ACC112 (cell line): ENCODE data around the gene SYCP2.
"Not testable (repeated sequence)": the region's sequence is repeated elsewhere in the genome, so short reads cannot be mapped to it uniquely, and the experiment has no call there.

Experiments
- H2AFZ ChIP-seq: fragments of 200-600 bp; sonication (generic); one replicate; pipeline ENCODE4 v1.6.0; 2017; ENCODE audit warnings: antibody characterized with exemption, low read length; ENCODE audit not compliant: unreplicated experiment
- H3K27ac ChIP-seq: fragments of 200-600 bp; sonication (generic); 2 replicates; pipeline ENCODE4 v1.5.1; 2014; ENCODE audit warnings: low read depth, mild to moderate bottlenecking, antibody characterized with exemption, low read length, moderate library complexity
- H3K27me3 ChIP-seq: fragments of 200-600 bp; sonication (generic); 2 replicates; pipeline ENCODE4 v1.6.1; 2014; ENCODE audit warnings: mild to moderate bottlenecking, antibody characterized with exemption, low read length, moderate library complexity, mixed read lengths; ENCODE audit not compliant: insufficient read depth
- H3K36me3 ChIP-seq: fragments of 200-600 bp; sonication (generic); 2 replicates; pipeline ENCODE4 v1.6.1; 2016; ENCODE audit warnings: mild to moderate bottlenecking, antibody characterized with exemption, low read length, moderate library complexity, mixed read lengths; ENCODE audit not compliant: insufficient read depth
- H3K4me1 ChIP-seq: fragments of 200-600 bp; sonication (generic); one replicate; pipeline ENCODE4 v1.6.1; 2016; ENCODE audit warnings: low read length, mixed read lengths; ENCODE audit not compliant: insufficient read depth, unreplicated experiment, control insufficient read depth
- H3K4me3 ChIP-seq: fragments of 200-600 bp; sonication (generic); 2 replicates; pipeline ENCODE4 v1.5.1; 2014; ENCODE audit warnings: mild to moderate bottlenecking, low read depth, low read length
- H3K79me2 ChIP-seq: fragments of 200-600 bp; sonication (generic); one replicate; pipeline ENCODE4 v1.6.0; 2016; ENCODE audit warnings: low read length; ENCODE audit not compliant: control insufficient read depth, unreplicated experiment, insufficient read depth

The SYCP2 gene

DNA sequence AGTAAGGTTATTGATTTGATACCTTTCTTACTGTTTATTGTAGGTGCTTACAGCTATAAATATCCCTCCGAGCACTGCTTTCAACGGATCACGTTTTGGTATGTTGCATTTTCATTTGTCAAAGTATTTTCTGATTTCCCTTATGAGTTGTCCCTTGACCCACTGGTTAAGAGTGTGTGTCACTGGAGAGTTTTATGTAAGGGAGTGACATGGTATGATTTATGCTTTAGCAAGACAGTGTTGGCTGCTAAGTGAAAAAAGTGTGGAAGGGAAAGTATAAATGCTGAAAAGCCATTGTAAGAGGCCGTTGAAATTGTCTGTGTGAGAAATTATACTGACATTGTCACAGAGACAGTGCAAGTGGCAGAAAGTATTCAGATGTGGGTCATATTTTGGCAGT, 72.0 kb downstream of the SYCP2 start:
- Histone ChIP-seq H3K4me3 (no peak overlapping the region), H2AFZ (no peak overlapping the region), H3K27me3 (no peaks in the 10 kb centered on the region), H3K27ac (no peak overlapping the region), H3K79me2 (no peaks in the 10 kb centered on the region), H3K36me3 (no peaks in the 10 kb centered on the region; the same call in none of the 2 replicates), H3K4me1 (no peaks in the 10 kb centered on the region)

DNA sequence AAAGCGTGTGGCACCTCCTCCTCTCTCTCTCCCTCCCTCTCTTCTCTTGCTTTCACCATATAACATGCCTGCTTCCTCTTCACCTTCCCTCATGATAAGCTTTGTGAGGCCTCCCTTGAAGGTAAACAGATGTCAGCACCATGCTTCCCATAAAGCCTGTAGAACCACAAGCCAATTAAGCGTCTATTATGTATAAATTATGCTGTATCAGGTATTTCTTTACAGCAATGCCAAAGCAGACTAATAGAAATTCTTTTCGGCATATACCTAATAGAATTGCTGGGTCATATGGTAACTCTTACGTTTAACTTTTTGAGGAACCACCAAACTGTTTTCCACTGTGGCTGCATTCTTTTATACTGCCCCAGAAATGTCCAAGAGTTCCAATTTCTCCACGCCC, 75.0 kb downstream of the SYCP2 start:
- Histone ChIP-seq H3K79me2 (no peaks in the 10 kb centered on the region), H3K27me3 (no peaks in the 10 kb centered on the region), H2AFZ (no peak overlapping the region), H3K27ac (no peak overlapping the region), H3K4me1 (no peaks in the 10 kb centered on the region), H3K4me3 (no peak overlapping the region), H3K36me3 (no peaks in the 10 kb centered on the region; the same call in none of the 2 replicates)

DNA sequence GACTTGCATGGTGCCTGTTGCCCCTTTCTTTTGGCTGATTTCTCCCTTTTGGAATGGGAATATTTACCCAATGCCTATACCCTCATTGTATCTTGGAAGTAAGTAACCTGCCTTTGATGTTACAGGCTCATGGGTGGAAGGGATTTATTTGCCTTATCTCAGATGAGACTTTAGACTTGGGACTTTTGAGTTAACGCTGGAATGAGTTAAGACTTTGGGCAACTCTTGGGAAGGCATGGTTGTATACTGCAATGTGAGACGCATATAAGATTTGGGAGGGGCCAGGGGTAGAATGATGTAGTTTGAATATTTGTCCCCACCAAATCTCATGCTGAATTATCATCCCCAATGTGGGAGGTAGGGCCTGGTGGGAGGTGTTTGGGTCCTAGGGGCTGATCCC, 75.5 kb downstream of the SYCP2 start:
- no peak overlapping the region for H3K4me3 ChIP-seq
- no peak overlapping the region for H3K27ac ChIP-seq
- no peak overlapping the region for H2AFZ ChIP-seq
- no peaks in the 10 kb centered on the region for H3K27me3 ChIP-seq
- H3K4me1 ChIP-seq = no peaks in the 10 kb centered on the region
- no peaks in the 10 kb centered on the region for H3K79me2 ChIP-seq
- no peaks in the 10 kb centered on the region; the same call in none of the 2 replicates for H3K36me3 ChIP-seq

DNA sequence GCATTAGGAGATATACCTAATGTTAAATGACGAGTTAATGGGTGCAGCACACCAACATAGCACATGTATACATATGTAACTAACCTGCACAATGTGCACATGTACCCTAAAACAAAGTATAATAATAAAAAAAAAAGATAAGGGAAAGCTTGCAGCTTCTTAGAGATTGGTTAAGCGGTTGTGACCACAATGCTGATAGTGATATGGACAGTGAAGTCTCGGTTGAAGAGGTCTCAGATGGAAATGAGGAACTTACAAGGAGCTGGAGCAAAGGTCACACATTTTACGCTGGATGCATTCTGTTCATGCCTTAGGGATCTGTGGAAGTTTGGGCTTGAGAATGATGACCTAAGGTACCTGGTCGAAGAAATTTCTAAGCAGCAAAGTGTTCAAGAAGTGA, 76.5 kb downstream of the SYCP2 start:
- not testable (repeated sequence) for H3K79me2 ChIP-seq, H3K27ac ChIP-seq, H3K4me1 ChIP-seq, H3K36me3 ChIP-seq, H3K4me3 ChIP-seq, H2AFZ ChIP-seq, H3K27me3 ChIP-seq

DNA sequence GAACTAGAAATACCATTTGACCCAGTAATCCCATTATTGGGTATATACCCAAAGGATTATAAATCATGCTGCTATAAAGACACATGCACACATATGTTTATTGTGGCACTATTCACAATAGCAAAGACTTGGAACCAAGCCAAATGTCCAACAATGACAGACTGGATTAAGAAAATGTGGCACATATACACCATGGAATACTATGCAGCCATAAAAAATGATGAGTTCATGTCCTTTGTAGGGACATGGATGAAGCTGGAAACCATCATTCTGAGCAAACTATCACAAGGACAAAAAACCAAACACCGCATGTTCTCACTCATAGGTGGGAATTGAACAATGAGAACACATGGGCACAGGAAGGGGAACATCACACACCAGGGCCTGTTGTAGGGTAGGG, 76.9 kb downstream of the SYCP2 start:
- not testable (repeated sequence) for H2AFZ ChIP-seq, H3K27me3 ChIP-seq, H3K4me3 ChIP-seq, H3K27ac ChIP-seq, H3K79me2 ChIP-seq, H3K36me3 ChIP-seq, H3K4me1 ChIP-seq

DNA sequence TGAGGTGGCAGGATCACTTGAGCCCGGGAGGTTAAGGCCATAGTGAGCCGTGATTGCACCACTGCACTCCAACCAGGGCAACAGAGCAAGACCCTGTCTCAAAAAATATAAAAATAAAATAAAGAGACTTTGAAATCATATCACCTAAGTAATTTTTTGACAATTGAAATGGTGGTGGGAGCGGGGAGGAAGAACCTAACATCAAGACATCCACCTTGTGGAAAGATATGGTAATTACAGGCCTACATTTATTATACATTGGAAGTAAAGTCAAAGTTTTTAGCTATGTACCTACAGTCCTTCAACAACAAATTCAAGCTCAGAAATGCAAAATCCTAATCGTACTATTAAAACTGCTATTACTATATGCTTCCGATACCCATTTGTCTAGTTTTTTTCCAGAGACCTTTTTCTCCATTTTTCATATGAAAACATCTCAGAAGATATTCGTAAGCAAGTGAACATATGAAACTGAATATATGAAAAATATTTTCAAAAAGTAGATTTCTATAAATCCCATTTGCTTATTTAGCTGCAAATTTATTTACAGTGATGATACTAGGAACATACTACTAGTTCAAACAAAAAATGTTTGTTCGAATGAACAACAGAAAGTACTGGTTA, 83.3 kb downstream of the SYCP2 start:
- Histone ChIP-seq H3K36me3 (no peaks in the 10 kb centered on the region), H3K4me3 (no peak overlapping the region), H2AFZ (no peak overlapping the region), H3K27ac (no peak overlapping the region), H3K4me1 (no peaks in the 10 kb centered on the region), H3K27me3 (no peaks in the 10 kb centered on the region), H3K79me2 (no peaks in the 10 kb centered on the region)

DNA sequence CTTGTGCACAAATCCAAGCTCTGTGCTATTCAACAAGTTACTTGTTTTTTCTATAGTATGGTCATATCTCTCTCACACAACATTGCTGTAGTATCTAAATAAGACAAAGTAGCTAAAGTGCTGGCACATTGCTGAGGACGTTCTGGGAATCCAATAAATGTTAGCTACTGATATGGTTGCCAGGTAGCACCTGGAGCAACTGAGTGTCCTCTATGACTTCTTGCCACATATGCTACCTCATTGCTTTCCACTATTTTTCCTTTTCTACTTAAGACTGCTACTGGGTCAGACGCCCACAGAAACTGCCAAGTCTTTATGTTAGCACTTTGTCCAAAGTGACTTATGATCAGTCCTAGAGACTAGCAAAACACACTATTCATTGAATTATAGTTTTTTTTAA, 85.3 kb downstream of the SYCP2 start:
- H3K4me1 ChIP-seq = no peaks in the 10 kb centered on the region
- no peaks in the 10 kb centered on the region for H3K79me2 ChIP-seq
- no peaks in the 10 kb centered on the region for H3K27me3 ChIP-seq
- no peak overlapping the region for H2AFZ ChIP-seq
- H3K27ac ChIP-seq = no peak overlapping the region
- no peaks in the 10 kb centered on the region for H3K36me3 ChIP-seq
- H3K4me3 ChIP-seq = no peak overlapping the region

DNA sequence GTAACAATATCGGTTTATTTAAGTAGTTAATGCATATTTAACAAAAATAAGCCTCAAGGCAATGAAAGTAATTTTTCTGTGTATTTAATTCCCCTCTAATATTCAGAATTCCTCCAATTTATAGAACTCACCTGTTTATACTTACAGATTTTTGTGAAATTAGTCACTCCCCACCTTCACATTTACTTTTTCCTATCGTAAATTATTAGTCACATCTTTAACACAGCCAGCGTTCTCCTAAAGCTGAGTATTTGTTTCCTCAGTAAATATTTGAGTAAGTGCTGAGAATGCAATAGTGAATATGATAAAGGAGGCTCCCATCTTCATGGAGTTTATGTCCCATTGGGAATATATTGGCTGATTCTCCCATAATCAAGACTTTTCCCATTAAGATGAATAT, 88.0 kb downstream of the SYCP2 start:
- H3K36me3 ChIP-seq = no peaks in the 10 kb centered on the region
- no peak overlapping the region for H2AFZ ChIP-seq
- H3K4me1 ChIP-seq = no peaks in the 10 kb centered on the region
- no peaks in the 10 kb centered on the region for H3K27me3 ChIP-seq
- no peak overlapping the region for H3K4me3 ChIP-seq
- H3K27ac ChIP-seq = no peak overlapping the region
- no peaks in the 10 kb centered on the region for H3K79me2 ChIP-seq

DNA sequence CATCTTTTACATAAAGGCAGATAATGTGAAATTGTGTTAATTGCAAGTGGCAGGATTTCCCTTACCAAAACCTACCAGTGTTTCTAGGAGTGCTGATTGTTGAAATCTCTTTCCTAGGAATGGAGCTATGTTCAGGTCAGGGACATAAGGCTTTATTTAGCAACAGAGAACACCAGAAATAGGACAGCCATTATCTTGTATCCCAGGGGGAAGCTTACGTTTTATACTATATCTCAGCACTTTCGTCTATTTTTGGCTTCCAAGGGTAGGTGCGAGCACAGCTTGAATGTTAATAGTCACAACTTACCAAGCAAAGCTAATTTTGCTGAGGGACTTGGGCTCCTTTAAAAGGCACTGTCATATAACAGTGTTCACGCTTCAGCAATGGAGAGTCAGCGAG, 94.0 kb downstream of the SYCP2 start:
- Histone ChIP-seq H3K36me3 (no peaks in the 10 kb centered on the region), H3K27ac (no peak overlapping the region), H3K79me2 (no peaks in the 10 kb centered on the region), H3K4me1 (peaks cover 22% of the 10 kb centered on the region), H2AFZ (no peak overlapping the region), H3K4me3 (no peak overlapping the region), H3K27me3 (no peaks in the 10 kb centered on the region)

DNA sequence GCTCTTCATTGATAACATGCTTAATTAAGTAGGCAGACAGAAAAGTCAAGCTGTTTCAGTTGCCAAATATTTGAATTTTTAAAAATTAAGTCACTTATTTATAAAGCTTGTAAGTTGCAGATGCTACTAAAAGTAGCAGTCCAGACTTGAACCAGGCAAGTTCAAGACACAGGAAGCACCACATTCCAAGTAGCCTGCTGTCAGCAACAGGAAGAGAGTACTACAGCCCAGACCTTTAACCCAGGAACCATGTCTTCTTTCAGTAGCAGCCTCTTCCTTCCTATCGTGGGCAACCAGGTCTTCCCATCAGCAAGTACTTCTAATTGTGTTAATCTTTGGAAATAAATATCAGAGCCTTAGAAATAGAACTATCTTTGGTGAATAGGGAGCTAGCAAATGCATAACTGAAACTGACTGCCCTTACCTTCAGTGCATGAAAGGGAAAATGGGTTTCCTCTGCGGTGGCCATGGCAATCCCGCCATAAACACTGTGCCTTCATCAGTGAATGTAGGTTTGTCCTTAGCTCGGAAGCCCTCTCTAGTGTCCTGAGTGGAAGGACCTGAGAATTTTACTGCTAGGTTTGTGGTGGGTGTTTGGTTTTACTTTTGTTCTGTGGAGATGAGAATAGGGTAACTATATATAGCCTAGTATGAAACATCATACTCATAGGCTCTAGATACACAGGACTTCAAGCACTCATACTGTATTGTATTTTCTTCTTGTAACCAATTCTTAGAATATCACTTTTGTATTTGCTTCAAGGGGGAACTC, 95.6 kb downstream of the SYCP2 start:
- Histone ChIP-seq H3K79me2 (no peaks in the 10 kb centered on the region), H3K4me1 (peaks cover 22% of the 10 kb centered on the region), H3K27ac (no peak overlapping the region), H3K27me3 (peaks cover 8% of the 10 kb centered on the region), H3K4me3 (no peak overlapping the region), H3K36me3 (no peaks in the 10 kb centered on the region), H2AFZ (no peak overlapping the region)

DNA sequence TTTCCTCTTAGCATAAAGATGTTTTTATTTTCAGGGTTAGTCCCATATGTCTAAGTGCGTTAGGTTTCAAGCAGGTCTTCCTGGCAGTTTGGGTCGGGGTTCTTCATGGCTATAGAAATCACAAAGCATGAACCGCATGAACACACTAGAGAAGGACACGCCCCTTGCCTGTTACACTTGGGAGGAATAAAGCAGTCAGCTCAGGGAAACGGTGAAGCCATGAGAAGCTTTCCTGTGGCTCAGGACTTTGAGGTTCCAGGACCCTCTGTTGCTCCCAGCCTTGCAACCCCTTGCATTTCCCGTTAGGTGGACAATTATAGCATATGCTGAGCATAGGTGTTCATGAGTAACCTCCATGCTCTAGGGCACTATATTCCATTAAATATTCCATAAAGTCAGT, 96.7 kb downstream of the SYCP2 start:
- Histone ChIP-seq H2AFZ (no peak overlapping the region), H3K36me3 (no peaks in the 10 kb centered on the region), H3K4me3 (no peak overlapping the region), H3K4me1 (peaks cover 22% of the 10 kb centered on the region), H3K79me2 (no peaks in the 10 kb centered on the region), H3K27ac (no peak overlapping the region), H3K27me3 (peaks cover 16% of the 10 kb centered on the region)
